Stimulated activated CD8-positive, alpha-beta memory T cell treated with anti-CD3 and anti-CD28 coated beads, Interleukin-12 subunit alpha, Interleukin-12 subunit beta, amount 100 ng/mL, for 24 hours (primary cell): ENCODE data around the gene CMKLR1.

Experiments
- DNase-seq: peaks from one replicate; pipeline ENCODE4 v3.0.0-alpha.2; 2020; ENCODE audit errors: extremely low read depth

CMKLR1 gene

DNA sequence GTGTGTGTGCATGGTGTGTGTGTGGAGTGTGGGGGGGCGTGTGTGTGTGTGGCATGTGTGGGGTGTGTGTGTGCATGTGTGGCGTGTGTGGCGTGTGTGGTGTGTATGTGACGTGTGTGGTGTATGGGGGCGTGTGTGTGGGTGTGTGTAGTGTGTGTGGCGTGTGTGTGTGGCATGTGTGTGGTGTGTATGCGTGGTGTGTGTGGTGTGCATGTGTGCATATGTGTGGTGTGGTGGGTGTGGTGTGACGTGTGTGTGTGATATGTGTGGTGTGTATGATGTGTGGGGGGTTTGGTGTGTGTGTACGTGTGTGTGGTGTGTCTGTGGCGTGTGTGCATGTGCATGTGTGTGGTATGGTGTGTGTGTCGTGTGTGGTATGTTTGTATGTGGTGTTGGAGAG, 24.1 kb upstream of the CMKLR1 start:
- DNase-seq, result no peak

DNA sequence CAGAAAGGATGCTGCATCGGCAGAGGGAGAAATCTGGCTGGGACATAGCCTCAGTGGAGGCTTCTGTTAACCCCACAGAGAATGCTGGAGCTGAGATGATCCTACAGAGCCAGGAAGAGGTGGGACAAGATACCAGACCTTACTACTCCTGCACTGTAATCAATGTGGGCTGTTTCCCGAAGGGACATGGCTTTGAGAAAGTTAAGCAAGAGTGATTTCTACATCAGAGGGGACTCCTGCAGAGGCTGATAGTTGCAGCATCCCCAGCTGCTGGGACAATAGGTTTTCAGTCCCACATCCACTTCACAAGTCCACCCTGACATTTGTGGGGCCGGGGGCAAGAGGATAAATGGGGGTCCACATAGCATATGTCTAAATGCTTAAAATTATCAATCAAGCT, 22.5 kb upstream of the CMKLR1 start:
- DNase-seq, result no peak

DNA sequence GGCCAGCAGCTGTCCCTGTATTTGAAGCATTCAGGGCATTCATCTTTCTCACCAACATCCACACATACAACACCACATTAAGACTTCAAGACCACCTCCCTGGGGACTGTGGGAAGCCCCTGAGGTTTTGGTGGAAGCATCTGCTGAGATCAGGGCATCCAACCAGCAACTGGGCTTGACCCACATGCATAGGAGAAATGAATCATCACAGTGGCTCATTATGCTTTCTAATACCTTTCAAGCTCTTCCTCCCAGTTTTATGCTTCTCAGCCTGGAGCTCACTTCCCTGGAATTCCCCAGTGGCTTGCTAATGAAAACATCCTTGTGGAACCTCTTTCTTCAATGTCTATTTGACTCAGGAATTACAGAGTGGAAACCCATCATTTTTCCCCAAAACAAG, 21.4 kb upstream of the CMKLR1 start:
- no peak for DNase-seq

DNA sequence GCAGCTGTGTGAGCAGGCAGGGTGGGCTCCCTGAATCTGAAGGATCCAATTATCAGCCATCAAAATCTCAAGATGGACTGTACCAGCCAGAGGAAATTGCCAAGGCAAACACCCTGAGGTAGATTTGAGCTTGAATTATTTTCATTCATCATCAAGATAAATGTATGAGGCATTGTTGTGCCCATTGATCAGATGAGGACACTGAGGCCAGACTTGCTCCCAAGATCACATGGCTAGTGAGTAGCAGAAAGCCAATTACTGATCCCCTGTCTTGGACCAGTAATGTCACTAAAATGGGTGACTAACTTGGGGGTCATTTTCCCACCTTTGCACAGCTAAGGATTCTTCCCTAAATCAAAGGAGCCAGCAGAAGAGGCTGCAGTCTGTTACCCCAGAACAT, 20.9 kb upstream of the CMKLR1 start:
- no peak for DNase-seq

DNA sequence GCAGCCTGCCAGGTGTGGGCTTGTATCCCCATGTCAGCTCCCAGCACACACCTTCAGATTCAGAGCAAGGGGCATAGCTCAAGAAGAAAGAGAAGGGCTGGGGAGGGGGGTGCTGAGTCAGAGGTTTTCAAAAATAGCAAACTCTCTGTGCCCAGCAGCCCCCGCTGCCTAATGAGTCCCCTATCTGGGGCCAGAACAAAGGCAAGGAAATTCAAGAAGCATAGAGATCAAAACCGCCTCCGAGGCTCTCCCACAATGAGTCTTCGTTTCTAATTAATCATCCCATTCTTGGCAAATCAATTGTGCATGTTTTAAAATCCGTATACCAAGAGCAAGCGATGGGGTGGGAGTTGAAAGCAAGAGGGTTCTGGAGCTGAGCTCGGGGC, 19.5 kb upstream of the CMKLR1 start:
- DNase-seq, result no peak

DNA sequence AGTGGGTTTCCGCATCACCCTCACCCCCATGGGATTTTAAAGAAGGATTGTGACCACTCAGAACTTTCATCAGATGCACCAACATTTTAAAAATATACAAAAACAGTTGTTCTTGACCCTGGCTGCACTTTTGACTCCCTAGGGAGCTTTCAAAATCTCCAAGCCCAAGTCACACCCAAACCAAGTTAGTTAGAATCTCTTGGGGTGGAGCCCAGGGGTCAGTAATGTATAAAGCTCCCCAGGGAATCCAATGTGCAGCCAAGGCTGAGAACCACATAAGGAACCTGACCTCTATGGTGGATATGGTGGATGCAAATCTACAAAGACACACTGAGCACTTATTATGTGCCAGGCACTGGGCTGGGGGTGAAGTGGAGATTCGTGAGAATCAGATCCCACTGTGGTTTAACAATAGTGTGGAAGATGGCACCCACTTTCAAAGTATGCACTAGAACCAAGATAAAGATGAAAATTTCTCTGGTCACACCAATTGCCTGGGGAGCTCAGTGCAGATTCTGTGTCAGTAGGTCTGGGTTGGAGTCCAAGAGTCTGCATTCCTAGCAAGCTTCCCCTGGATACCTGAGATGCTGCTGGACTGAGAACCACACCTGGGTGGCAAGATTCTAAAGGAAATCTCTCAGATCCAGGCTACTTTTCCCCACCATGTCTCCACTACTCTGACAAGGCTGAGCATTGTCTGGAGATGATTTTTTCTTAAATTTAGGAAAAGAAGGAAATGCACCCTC, 18.9 kb upstream of the CMKLR1 start:
- DNase-seq, result no peak

DNA sequence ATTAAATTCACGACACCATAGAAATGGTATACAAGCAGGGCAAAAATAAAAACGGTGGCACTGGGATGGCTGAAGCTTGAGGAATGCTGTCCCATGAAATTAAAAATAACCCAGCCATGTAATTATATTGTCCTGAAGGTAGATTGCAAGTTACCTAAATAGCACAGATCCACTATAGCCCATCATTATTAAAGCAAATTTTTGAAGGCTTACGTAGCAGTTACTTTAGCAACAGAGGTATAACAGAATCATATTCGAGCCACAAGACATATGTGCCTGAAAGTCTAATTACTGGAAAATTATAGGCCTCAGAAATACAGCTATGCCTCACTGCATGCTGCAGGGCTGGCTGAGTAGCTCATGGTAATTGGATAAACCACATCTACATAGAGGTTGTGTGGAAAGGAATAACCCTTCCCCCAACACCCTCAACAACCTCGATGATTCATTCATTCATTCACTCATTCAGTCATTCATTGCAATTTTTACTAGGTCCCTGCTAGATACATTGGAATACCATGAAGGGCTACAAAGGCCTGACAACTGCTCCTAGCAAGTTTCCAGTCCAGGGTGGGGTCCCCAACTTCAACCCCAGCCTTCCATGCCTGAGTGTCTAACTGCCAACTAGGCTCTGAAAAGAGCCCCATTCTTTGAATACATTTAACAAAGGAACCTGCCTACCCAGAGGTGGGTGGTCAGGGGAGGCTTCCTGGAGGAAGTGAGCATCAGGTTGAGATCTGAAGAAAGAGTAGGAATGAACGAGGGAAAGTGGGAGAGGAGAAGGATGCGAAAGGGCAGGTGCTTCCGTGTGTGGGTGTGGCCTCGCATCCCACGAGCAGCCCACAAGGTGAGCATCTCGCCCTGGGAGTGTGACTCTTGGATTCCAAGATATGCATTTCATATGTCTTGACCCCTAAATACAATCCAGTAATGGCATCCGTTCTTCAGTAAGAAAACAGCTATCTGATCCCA, 18.0 kb upstream of the CMKLR1 start:
- DNase-seq, result no peak

DNA sequence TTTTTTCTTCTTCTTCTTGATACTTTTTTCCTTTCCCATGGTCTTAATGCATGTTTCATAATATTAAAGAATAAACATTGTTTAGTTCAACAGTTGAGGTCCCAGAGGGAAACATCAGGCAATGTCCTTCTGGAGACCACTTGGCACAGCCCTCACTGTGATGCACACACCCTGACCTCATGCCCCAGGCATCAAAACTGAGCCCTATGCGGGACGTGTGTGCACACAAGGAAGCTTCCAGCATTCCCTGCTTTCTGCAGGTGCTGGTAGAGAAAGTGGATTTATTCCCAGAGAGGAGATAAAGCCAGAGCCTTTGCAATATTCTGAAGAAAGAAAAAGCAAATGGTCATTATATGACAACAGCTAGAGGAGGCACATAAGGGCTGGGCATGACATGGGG, 16.0 kb upstream of the CMKLR1 start:
- no peak for DNase-seq

DNA sequence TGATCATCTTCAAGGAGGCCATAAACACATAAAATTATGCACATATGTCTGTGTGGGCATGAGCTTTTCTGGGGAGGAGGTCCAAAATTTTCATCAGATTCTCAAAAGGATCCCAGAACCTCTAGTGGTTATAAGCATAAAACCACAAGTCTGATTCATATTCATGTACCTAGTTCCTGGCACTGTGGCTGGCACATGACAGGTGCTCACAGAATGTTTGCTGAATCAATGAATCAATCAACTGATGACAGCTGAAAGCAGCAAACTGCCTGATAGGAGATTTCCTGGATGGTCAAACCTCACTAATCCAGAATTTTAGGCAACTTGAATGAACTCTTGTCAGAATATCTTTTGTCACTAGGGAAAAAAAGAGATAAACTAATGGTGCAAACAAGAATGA, 13.5 kb upstream of the CMKLR1 start:
- DNase-seq, result no peak

DNA sequence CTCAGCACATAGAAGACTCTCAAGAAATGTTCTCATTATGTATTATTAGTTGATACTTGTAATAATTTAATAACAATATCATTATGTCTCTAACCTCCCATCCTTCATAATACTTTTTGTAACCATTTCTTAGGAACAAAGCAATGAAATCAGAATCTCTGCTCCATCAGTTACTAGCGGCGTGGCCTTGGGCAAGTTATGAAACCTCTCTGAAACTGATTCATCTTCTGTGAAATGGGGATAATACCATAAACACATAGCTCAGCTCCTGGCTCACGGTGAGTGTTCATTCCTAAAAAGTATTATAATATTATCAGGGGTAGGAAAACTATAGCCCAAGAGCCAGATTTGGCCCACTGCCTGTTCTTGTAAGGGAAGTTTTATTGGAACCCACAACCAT, 11.4 kb upstream of the CMKLR1 start:
- DNase-seq, result no peak

DNA sequence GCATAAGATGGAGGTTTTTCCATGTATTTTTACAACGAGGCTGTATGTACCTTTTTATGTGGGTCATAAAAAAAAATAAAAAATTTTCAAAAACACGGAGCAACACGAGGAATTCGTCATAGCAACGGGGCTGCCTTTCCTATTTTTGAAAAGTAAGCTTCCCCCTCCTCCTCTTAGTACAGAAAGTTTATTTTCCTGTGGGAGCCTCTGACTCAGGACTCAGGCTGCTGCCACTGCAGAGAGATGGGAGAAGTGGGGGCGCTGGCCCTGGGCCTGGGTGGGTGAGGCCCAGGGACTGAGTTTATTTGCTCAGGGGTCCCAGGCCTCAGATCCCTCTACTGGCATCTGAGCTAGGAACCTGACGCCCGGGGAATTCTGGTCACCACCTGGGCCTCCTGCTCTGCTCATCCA, 10.2 kb upstream of the CMKLR1 start:
- no peak for DNase-seq

DNA sequence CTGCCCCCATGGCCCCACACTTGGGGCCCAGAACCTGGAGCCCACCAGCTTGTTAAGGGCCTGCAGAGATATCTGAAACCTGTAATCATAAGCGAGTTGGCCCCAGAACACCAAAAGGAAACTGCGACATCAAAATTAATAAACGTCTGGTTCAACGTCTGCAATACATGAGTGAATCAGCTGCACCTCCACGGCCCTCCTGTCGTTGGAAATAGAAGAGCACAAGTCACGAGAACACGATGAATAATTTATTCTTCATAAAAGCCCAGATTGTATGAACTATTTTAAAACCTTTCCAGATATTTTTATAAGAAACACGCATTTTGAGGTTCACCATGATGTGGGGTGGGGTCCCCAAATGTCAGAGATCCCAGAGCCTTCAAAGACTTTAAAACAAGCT, 9.7 kb upstream of the CMKLR1 start:
- no peak for DNase-seq

DNA sequence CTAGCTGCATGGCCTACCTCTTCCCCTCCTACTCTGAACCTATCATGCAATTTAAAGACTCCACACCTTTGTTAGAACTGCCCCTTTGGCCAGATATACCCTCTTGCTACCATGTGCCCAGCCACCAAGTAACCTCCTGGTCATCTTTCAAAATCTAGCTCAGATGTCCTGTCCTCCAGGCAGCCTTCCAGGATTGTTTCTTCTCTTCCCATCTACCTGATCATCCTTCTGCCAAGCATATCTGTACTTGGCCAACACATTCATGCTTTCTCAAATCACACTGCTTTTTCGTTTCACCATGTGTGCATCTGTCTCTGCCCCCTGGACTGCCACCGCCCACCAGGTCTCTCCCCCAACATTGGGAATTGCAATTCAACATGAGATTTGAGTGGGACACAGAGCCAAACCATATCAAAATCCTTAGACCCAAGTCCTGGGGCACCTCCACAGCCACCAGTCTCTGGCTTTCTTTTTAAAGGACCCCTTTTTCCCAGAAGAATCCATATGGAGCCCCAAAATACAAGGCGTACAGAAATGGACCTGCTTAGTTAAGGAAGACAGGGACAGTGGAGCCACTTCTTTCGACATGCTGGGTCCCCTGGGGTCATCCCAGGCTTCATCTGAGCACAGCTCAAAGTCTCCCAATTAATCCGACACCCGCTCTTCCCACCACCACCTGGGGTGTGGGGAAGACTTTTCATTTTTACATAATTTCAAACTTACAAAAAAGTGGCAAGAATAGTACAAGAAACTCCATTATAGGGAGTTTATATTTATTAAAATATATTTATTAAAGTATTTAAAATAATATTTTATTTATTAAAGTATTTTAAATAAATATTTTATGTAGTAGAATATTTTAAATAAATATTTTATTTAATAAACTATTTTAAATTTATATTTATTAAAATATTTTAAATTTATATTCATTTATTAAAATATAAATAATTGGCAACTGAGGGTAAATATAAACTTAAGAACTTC, 7.9 kb upstream of the CMKLR1 start:
- DNase-seq, result no peak

DNA sequence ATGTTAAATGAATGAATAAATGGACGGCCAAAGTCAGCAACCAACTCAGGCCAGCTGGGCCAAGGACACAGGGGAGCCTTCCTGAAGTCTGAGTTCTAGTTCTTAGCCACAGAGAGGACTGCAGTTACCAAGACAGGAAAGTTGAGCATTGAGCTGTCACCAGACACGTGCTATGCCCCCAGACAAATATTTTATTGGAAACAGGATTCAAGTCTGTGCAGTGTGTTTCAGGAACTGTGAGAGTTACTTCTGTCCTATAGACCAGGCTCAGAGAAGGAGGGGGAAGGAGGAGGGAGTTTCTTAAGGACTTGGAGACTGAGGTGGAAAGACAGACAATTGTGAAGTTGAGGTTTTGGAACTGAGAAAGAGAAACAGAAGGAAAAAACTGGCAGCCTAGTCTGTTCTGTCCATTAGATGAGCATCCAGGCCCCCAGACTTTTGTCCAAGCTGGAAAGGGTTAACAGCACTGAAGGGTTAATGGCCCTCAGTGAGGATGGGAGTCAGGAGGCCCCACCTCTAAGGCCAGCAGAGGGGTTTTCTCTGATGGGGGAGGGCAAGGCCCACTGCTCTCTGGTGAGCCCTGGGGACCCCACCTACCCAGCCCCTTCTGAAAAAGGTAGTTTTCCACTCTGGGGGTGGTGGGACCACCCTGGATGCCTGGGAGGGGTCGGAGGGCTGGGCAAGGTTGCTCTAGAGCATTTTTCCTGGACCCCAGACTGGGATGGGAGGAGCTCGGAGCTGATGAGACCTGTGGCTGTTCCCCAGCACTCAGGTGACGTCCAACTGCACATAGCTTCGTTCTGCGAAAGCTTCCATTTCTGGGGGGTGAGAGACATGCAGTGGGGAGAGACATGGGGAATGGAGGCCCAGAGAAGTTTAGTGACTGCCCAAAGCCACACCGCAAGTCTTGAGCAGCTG, 6.9 kb upstream of the CMKLR1 start:
- no peak for DNase-seq

DNA sequence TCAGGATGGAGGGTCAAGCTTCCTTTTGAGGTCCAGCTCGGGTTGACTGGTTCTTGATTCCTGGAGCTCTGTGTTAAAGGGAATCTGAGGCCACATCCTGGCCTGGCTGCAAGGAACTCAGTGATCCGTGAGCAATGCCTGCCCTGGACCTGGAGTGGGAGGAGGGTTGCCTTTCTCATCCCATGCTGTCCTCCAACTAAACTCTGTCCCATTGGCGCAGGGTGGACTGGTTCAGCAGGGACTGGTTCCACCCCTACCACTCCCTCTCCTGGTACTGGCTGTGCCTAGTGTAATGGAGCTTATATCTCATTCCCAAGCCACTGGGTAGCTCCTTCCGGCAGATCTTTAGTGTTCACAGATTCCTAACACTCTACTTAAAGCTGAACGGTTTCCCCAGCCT, 3.9 kb upstream of the CMKLR1 start:
- no peak for DNase-seq

DNA sequence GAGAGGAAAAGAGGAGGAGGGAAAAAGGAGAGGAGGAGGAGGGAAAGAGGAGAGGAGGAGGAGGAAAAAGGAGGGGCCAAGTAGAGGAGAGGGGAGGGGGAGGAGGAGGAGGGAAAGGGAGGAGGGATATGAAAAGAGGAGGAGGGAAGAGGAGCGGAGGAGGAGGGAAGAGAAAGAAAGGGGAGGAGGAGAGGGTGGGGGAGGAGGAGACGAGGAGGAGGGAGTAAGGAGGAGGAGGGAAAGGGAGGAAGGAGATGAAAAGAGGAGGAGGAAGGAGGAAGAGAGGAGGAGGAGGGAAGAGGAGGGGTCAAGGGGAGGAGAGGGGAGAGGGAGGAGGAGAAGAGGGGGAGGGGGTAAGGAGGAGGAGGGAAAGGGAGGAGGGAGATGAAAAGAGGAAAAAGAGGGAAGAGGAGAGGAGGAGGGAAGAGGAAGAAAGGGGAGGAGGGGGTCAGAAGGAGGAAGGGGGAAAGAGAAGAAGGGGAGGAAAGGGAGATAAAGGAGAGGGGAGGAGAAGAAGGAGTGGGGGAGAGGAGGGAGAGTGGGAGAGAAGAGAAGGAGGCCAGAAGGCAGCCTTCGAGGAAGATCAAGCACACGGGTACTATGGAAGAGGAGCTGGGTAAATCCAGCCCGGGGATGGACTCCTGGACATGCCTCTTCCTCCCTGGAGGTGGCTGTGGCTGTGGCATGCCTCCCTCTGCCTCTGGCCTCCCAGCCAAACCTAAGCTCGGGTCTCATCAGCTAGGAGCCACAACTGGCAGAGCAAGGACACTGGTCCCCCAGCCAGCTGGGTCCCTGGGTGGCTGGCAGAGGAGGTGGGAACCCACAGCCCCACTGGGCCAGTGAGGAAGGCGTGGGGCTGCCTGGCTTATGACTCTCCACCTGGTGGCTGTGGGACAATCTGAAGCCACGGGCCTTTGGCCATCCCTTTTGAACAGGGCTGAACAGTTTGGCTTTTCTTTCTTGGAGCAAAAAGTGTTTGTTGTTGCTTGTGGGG, 3.0 kb upstream of the CMKLR1 start:
- DNase-seq, result no peak

DNA sequence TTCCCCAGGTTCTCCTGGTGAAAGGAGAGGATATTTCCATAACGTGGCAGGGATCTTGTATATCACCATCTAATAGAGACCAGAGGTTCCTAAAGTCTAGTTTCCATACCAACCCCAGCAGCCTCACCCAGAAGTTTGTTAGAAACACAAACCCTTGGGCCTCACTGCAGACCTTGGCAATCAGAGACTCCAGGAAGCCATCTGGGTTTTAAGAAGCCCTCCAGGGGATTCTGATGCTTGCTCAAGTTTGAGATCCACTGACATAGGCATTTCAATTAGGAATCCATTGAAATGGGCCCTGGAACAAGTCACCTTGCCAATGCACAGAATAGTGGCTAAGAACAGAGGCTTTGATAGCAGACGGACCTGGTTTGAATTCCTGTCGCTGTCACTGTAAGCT, 2.2 kb upstream of the CMKLR1 start:
- no peak for DNase-seq

DNA sequence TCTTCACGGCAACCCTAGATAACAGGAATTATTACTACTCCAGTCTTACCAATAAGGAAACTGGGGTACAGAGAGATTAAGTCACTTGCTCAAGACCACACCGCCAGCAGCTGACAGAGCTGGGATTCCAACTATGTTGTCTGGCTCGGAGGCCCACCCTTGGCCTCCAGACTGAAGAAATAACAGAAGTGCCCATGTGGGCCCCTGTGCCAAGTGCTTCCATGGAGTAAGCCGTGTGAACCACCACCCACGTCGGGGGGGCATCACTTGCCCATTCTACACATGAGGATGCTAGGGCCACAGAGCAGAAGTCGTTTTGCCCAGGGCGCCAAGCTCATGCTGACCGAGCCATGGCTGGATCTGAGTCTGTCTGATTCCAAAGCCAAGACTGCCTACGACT, 926 bp upstream of the CMKLR1 start:
- no peak for DNase-seq
